ENCODE measurements around the gene PRM1. TPM values are rescaled to one million over a fixed set of nuclear protein-coding genes. Genes with fewer than 3 reads are reported as not detected.

The PRM1 gene
- total and polyA plus RNA-seq, 2 experiments from 2014 or later = not detected

DNA sequence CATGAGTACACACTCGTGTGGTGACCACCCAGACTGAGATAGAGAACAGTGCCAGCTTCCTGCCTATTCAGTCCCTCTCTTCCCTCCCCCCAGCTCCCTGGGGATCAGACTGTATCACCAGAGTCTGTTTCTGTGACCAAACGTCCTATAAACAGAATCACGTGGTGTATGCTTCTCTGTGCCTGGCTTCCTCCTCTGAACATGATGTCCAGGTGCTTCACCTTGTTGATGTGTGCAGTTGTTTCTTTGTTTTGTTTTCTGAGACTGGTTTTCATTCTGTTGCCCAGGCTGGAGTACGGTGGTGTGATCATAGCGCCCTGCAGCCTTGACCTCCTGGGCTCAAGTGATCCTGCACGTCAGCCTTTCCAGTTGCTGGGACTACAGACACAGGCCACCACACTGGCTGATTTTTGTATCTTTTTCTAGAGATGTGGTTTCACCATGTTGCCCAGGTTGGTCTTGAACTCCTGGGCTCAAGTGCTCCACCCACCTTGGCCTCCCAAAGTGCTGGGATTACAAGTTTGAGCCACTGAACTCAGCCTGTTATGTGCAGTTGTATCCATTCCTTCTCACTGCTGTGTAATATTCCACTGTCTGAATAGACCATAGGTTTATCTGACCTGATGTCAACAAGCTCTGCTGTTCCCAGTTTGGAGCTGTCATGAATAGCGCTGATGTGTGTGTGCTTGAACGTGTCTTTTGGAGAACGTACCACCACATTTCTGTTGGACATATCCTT lies 28.9 kb upstream of the PRM1 start:
- Histone ChIP-seq H3K4me1 (ENCODE audit: insufficient read depth) (peaks cover 29% of the 10 kb centered on the region), H3K27ac (peak overlapping the region; percentile 16), H3K4me2 (no peak overlapping the region), H2AFZ (no peak overlapping the region), H3K36me3 (replicated peaks; ENCODE audit: insufficient read depth, low read depth) (no peaks in the 10 kb centered on the region), H3K27me3 (no peaks in the 10 kb centered on the region), H3K79me2 (no peaks in the 10 kb centered on the region), H3K9me3 (ENCODE audit: low read depth) (no peaks in the 10 kb centered on the region), H3K9me2 (replicated peaks; ENCODE audit: insufficient read depth) (no peaks in the 10 kb centered on the region), H4K20me1 (ENCODE audit: insufficient read depth, poor library complexity, severe bottlenecking) (no peaks in the 10 kb centered on the region), H3K4me3 (no peak overlapping the region)
- 71% methylated on average over 9 of the region's 9 CpGs for WGBS (ENCODE audit: low lambda C conversion rate, missing lambda C conversion rate)
- TF ChIP-seq EZH2 (IDR thresholded peaks at IDR 0.05; ENCODE audit: borderline replicate concordance) (no peak), EZH2phosphoT487 (IDR thresholded peaks at IDR 0.05; ENCODE audit: low read depth, severe bottlenecking, unreplicated experiment) (no peak)
- TF ChIP-seq, protein P1, sequence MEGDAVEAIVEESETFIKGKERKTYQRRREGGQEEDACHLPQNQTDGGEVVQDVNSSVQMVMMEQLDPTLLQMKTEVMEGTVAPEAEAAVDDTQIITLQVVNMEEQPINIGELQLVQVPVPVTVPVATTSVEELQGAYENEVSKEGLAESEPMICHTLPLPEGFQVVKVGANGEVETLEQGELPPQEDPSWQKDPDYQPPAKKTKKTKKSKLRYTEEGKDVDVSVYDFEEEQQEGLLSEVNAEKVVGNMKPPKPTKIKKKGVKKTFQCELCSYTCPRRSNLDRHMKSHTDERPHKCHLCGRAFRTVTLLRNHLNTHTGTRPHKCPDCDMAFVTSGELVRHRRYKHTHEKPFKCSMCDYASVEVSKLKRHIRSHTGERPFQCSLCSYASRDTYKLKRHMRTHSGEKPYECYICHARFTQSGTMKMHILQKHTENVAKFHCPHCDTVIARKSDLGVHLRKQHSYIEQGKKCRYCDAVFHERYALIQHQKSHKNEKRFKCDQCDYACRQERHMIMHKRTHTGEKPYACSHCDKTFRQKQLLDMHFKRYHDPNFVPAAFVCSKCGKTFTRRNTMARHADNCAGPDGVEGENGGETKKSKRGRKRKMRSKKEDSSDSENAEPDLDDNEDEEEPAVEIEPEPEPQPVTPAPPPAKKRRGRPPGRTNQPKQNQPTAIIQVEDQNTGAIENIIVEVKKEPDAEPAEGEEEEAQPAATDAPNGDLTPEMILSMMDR (IDR thresholded peaks at IDR 0.05; ENCODE audit: poor library complexity) = no peak
- DNase-seq (ENCODE audit: low spot score) = no peak

DNA sequence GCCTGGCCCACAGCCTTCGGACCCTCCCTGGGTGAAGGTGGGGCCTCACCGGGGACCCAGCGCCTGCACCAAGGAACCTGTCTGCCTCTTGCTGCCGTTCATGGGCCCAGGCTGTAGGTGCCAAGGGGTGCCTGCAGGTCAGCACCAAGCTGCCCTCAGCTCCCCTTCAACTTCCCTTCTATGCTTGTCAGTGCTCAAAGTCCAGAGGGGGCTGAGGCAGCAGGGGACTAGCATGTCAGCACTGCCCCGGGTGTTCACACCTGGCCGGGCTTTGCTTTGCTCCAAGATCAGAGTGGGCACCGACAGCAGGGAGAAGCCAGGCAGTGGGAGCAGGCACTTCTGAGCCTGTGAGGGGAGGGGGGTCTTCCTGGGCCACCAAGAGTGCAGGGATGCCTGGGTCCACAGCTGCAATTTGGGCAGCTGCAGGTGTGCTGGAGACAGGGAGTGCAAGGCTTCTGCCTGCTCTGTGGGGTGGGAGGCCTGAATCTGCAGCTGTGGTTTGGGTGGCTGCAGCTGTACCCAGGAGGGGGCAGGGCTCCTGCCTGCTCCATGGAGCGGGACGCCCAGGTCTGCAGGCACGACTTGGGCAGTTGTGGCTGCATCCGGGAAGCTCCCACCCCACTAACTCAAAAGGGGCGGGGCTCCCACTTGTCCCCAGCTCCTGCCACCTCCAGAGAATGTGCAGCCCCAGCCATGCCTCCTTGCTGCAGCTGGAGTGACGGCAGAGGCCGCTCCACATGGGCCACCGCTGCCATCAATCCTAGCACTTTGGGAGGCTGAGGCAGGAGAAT lies 27.6 kb upstream of the PRM1 start:
- no peak overlapping the region for H2AFZ ChIP-seq
- no peaks in the 10 kb centered on the region for H3K9me2 ChIP-seq (replicated peaks; ENCODE audit: insufficient read depth)
- no peaks in the 10 kb centered on the region for H3K27me3 ChIP-seq
- no peak for TF ChIP-seq EZH2phosphoT487 (IDR thresholded peaks at IDR 0.05; ENCODE audit: low read depth, severe bottlenecking, unreplicated experiment)
- H4K20me1 ChIP-seq (ENCODE audit: insufficient read depth, poor library complexity, severe bottlenecking) = no peaks in the 10 kb centered on the region
- no peak overlapping the region for H3K4me2 ChIP-seq
- no peaks in the 10 kb centered on the region for H3K36me3 ChIP-seq (replicated peaks; ENCODE audit: insufficient read depth, low read depth)
- DNase-seq (ENCODE audit: low spot score) = no peak
- 83% methylated on average over 14 of the region's 15 CpGs for WGBS (ENCODE audit: low lambda C conversion rate, missing lambda C conversion rate)
- H3K4me1 ChIP-seq (ENCODE audit: insufficient read depth) = peaks cover 28% of the 10 kb centered on the region
- H3K27ac ChIP-seq = peak overlapping the region; percentile 88
- no peak overlapping the region for H3K4me3 ChIP-seq
- H3K79me2 ChIP-seq = no peaks in the 10 kb centered on the region
- no peaks in the 10 kb centered on the region for H3K9me3 ChIP-seq (ENCODE audit: low read depth)

DNA sequence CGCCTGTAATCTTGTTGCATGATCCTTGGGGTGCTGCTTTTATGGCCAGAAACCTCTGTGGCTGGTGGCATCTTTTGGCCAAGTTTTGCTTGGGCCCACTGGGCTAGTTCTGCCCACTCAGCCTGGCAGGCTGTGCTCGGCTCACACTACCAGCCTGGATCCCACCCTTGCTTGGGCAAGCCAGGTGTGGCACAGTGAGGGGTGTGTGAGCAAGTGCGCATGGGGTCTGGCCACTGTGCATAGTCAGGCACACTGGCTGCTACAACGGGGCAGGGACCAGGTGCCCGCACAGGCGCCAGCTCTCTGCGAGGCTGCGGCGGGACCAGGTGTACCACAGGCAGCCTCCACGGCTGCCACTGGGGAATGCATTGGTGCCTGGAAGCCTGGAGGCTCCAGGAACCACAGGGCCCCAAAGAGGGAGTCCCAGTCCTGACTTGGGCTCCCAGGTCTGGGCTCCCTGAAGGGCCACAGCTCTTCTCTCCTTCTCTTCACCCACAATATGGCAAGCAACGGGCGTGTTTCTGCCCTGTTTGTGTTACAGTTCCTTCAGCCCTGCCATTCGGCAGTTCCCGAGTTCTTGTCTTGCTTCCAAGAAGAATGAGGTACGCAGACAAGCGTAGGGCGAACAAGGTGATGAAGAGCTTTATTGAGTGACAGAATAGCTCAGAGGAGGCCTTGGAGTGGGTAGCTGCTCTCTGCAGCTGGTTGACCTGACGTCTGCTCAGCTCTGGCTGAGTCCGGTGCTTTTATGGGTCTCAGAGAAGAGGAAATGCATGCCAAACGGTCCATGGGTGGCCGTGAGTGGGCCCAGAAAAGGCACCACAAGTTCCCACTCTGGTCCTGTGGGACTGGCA lies 26.7 kb upstream of the PRM1 start:
- Histone ChIP-seq H3K9me2 (replicated peaks; ENCODE audit: insufficient read depth) (no peaks in the 10 kb centered on the region), H3K4me2 (no peak overlapping the region), H3K9me3 (ENCODE audit: low read depth) (no peaks in the 10 kb centered on the region), H3K27ac (peak overlapping the region; percentile 88), H3K79me2 (no peaks in the 10 kb centered on the region), H3K36me3 (replicated peaks; ENCODE audit: insufficient read depth, low read depth) (no peaks in the 10 kb centered on the region), H4K20me1 (ENCODE audit: insufficient read depth, poor library complexity, severe bottlenecking) (no peaks in the 10 kb centered on the region), H2AFZ (no peak overlapping the region), H3K27me3 (no peaks in the 10 kb centered on the region), H3K4me1 (ENCODE audit: insufficient read depth) (peaks cover 30% of the 10 kb centered on the region), H3K4me3 (no peak overlapping the region)
- TF ChIP-seq EZH2 (IDR thresholded peaks at IDR 0.05; ENCODE audit: borderline replicate concordance) (no peak), EZH2phosphoT487 (IDR thresholded peaks at IDR 0.05; ENCODE audit: low read depth, severe bottlenecking, unreplicated experiment) (no peak)
- TF ChIP-seq, protein P1 (IDR thresholded peaks at IDR 0.05; ENCODE audit: poor library complexity) = no peak
- peak; percentile 44 for DNase-seq (ENCODE audit: low spot score)
- 77% methylated on average over 21 of the region's 21 CpGs for WGBS (ENCODE audit: low lambda C conversion rate, missing lambda C conversion rate)

Measured in hepatocyte (in vitro differentiated cells).